Breast epithelium (tissue), 3 donors: ENCODE measurements around the gene RGS7.

Experiments used
- CTCF ChIP-seq, 3 donors: fragments of 450-650 bp; IDR thresholded peaks; one replicate each; pipeline ENCODE4 v1.5.1; 2016 to 2017; ENCODE audit warnings: antibody characterized with exemption in 3 of 3, mild to moderate bottlenecking in 3 of 3, moderate library complexity in 3 of 3
- POLR2A ChIP-seq: fragments of 450-650 bp; IDR thresholded peaks from one replicate; pipeline ENCODE4 v1.6.1; 2016; ENCODE audit warnings: antibody characterized with exemption, mild to moderate bottlenecking, moderate library complexity
- POLR2AphosphoS5 ChIP-seq, 3 donors: sonication (generic); formaldehyde crosslinking; IDR thresholded peaks; one replicate each; pipeline ENCODE4 v1.6.1; 2017; ENCODE audit warnings: antibody characterized with exemption in 3 of 3

- TF ChIP-seq POLR2A (no peak), CTCF (IDR thresholded peaks at IDR 0.05) (no peak), POLR2AphosphoS5 (IDR thresholded peaks at IDR 0.05) (no peak)
Observed at GRCh38 chr1:241366196-241366595, 9.2 kb upstream of the RGS7 start.
